Measurements from ENCODE around the gene PDE4B.

DNA sequence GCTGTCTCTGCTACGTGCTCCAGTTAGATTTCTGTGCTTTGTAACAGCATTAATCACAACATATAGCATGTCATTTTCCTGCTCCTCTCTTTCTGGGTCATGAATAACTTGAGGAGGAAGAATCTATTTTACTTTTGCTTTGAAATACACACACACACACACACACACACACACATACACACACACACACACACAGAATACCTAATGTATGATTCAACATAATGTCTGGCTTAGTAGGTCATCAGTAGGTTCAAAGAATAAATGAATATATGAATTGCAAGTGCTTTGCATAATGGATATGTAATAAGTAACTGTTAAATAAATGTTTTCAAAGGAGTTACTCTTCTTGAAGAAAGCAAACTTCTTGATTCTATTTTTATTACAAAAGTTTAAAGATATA is 249.0 kb downstream of the PDE4B start:
- TF ChIP-seq POLR2A (IDR thresholded peaks at IDR 0.05; ENCODE audit: low read length): no peak
- TF ChIP-seq GATA1 (IDR thresholded peaks at IDR 0.05; ENCODE audit: low read depth, low read length): no peak

Data from erythroblast (primary cell).